Measurements from ENCODE around the gene CLASP1. TPM values are rescaled to one million over a fixed set of nuclear protein-coding genes. Genes with fewer than 3 reads are reported as not detected.

The CLASP1 gene
- total RNA-seq, 1 experiment from 2014 or later = 45.9 TPM

- H4K20me1 ChIP-seq (ENCODE audit: control insufficient read depth, insufficient read depth, insufficient read length) = no peaks in the 10 kb centered on the region
- no peak overlapping the region for H3K4me2 ChIP-seq (ENCODE audit: insufficient read depth, insufficient read length, low read length)
- no CpG with 5 or more reads among the region's 6 CpGs for WGBS (ENCODE audit: extremely low coverage, insufficient read length, low lambda C conversion rate)
- no peak overlapping the region for H2BK5ac ChIP-seq (ENCODE audit: insufficient read length, low read length)
- H2BK120ac ChIP-seq (ENCODE audit: low read depth, low read length, poor library complexity, severe bottlenecking) = no peak overlapping the region
- Mint-ChIP-seq H3K4me3 (no peak overlapping the region), H3K9me3 (no peaks in the 10 kb centered on the region), H3K27me3 (ENCODE audit: low read depth) (no peaks in the 10 kb centered on the region), H3K27ac (no peak overlapping the region; a peak in 1 of 7 replicates), H3K36me3 (ENCODE audit: insufficient read depth in 1 of 3, low read depth in 3 of 3) (peaks cover 0 to 4% (median 3%) of the 10 kb centered on the region in 3 experiments; a peak in 4 of 7 replicates), H3K4me1 (peaks cover 8 to 10% of the 10 kb centered on the region in 2 experiments)
- no peaks in the 10 kb centered on the region for H3K23me2 ChIP-seq (ENCODE audit: insufficient read length, low read depth, low read length, poor library complexity, severe bottlenecking)
- no peak for DNase-seq
- H3K18ac ChIP-seq (ENCODE audit: insufficient read length, low read depth, low read length) = no peak overlapping the region
- no peak overlapping the region for H2AFZ ChIP-seq (ENCODE audit: low read length)
- no peak overlapping the region for H2BK20ac ChIP-seq (ENCODE audit: low read depth, low read length, poor library complexity, severe bottlenecking)
- no peak overlapping the region for H3K27ac ChIP-seq (ENCODE audit: insufficient read length, low read depth, low read length)
- H4K8ac ChIP-seq (replicated peaks; ENCODE audit: insufficient read length, low read depth, low read length) = no peak overlapping the region
- H3K79me2 ChIP-seq (ENCODE audit: insufficient read depth, low read length) = no peaks in the 10 kb centered on the region; the same call in 1 of the 2 replicates
- no peak overlapping the region for H3T11ph ChIP-seq (ENCODE audit: low read length)
- no peaks in the 10 kb centered on the region for H3K4me1 ChIP-seq (ENCODE audit: insufficient read depth, low read length)
- H3K23ac ChIP-seq (ENCODE audit: insufficient read length, low read depth, low read length) = no peak overlapping the region
- no peak overlapping the region for H2BK15ac ChIP-seq (ENCODE audit: low read depth, low read length)
- no peak overlapping the region for H2AK5ac ChIP-seq (ENCODE audit: insufficient read length, low read length)
- no peak overlapping the region for H3K56ac ChIP-seq (ENCODE audit: insufficient read length, low read depth, low read length)
- no peak overlapping the region for H4K5ac ChIP-seq (ENCODE audit: insufficient read length, low read depth, low read length)
- H3K79me1 ChIP-seq (ENCODE audit: insufficient read depth, low read depth, low read length, poor library complexity, severe bottlenecking) = peaks cover 9% of the 10 kb centered on the region
- no peak overlapping the region for H3K4ac ChIP-seq (ENCODE audit: low read depth, low read length)
- no peaks in the 10 kb centered on the region for H3K27me3 ChIP-seq (ENCODE audit: insufficient read depth, low read length)
- H3K9ac ChIP-seq (ENCODE audit: extremely low read depth, insufficient read length, low read length) = no peak overlapping the region
- H4K91ac ChIP-seq (ENCODE audit: insufficient read length, low read depth, low read length) = no peak overlapping the region
- H3K9me3 ChIP-seq (ENCODE audit: control insufficient read depth, low read depth, low read length) = no peaks in the 10 kb centered on the region
- H2BK12ac ChIP-seq (ENCODE audit: insufficient read length, low read depth, low read length) = no peak overlapping the region
- no peak for TF ChIP-seq CTCF (conservative IDR thresholded peaks at IDR 0.05)
- no peak overlapping the region for H3K14ac ChIP-seq (ENCODE audit: insufficient read depth, low read length)
These were observed 54.0 kb downstream of the CLASP1 start for GRCh38 chr2:121595012-121595891.

All from H9 (cell line).